DMS79 treated with DMSO at 0.1 percent for 48 hours (cell line): Measurements from ENCODE around the gene SH2D6.

Source experiments
- DNase-seq: peaks from one replicate; lab custom pipeline; 2025; lab: John Stamatoyannopoulos, UW

The SH2D6 gene

DNA sequence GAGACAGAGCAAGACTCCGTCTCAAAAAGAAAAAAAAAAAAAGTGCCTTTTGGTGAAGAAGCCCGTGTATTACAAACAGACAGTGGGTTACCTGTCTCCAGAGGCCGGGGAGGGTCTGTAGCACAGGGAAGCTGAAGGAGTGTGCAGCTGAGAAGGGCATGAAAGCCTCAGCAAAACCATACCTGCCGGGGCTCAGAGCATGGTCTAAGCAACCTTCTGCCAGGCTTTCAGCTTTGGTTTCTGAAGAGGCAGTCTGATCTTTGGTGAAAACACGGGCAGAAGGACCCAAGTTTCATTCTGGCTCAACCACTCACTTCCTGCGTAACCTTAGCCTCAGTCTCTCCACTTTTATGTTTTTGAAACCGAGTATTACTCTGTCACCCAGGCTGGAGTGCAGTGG lies 21.5 kb downstream of the SH2D6 start:
- no peak for DNase-seq

DNA sequence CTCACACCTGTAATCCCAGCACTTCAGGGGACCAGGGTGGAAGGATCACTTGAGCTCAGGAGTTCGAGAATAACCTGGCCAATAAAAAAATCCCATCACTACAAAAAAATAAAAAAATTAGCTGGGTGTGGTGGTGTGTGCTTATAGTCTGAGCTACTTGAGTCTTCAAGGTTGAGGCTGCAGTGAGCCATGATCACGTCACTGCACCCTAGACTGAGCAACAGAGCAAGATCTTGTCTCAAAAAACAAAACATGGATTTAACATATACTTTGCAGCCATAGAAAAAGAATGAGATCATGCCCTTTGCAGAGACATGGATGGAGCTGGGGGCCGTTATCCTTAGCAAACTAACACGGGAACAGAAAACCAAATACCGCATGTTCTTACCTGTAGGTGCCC lies 22.2 kb downstream of the SH2D6 start:
- DNase-seq = no peak

DNA sequence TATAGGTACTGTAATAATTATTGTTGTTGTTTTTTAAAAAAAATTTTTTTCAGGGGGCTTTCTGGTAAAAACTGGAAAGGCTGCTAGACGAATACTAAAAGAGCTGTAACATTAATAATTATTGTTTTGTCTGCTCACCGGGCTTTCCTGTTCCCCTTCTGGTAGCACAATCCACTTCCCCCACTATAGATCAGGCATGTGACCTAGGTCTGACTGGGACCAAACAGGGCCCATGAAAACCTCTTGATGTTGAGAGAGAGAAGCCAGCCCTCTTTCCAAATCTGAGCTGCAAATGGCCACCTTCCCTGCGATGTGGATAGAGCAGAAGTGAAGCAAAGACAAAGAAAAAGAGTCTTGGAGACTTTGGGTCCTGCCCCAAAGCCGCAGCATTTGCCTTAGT lies 23.4 kb downstream of the SH2D6 start:
- no peak for DNase-seq

DNA sequence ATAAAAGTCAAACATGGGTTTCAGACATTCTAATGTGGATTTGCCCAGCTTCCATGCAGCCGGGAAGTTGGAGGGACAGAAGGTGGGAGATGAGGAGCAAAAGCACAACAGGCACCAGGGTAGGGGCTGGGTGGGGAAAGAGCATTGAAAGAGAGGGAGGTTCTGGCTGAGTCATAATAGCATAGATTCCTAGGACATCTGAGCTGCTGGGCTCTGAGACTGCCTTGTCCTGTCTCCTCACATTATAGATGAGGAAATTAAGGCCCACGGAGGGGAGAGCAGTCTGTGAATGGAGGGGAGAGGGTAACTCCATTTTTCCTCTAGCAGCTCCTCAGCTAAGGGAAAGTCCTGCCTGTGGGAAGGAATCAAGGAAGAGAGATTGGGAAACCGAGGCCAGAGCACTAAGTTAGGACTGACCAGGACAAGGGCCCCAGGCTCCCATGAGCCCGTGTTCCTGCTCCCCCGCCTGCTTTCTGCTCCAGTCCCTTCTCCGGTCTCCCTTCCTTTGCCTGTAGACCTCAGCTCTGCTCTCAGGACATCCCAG lies 26.2 kb downstream of the SH2D6 start:
- no peak for DNase-seq

DNA sequence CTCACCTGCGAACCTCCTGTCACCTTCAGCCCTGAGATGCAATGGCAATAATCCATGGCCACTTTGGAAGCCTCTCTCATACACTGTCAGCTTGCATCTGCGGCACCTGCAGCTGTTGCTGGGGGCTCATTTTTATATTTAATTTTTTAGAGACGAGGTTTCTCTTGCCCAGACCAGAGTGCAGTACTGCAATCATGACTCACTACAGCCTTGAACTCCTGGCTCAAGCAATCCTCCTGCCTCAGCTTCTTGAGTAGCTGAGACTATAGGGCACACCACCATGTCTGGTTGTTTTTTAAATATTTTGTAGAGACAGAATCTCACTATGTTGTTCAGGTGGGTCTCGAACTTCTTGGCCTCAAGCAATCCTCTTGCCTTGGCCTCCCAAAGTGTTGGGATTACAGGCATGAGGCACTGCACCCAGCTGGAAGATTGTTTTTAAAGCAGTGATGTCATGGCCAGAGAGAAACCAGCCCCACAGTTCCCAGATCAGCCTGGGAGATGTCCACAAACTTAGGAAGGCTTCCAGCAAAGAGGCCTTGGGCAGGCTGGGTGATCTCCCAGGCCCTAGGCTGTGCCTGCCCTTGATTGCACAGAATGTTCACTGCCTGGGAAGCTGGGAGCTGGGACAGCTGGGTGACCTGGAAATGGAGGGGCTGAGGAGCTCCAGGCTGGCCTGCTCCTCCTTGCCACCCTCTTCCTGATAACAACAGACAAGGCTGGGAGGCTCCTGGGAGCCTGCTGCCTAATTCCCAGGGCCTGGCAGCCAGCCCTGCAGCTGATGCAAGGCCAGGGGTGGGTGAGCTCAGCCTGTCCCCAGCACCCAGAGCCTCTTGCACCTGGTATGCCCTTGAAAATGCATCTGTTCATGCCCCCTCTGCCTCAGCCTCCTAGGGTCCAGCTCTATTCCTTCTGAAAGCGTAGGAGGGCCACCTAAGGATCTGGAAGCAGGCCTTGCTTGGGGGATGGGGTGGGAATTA lies 27.1 kb downstream of the SH2D6 start:
- DNase-seq = peak; percentile 23

DNA sequence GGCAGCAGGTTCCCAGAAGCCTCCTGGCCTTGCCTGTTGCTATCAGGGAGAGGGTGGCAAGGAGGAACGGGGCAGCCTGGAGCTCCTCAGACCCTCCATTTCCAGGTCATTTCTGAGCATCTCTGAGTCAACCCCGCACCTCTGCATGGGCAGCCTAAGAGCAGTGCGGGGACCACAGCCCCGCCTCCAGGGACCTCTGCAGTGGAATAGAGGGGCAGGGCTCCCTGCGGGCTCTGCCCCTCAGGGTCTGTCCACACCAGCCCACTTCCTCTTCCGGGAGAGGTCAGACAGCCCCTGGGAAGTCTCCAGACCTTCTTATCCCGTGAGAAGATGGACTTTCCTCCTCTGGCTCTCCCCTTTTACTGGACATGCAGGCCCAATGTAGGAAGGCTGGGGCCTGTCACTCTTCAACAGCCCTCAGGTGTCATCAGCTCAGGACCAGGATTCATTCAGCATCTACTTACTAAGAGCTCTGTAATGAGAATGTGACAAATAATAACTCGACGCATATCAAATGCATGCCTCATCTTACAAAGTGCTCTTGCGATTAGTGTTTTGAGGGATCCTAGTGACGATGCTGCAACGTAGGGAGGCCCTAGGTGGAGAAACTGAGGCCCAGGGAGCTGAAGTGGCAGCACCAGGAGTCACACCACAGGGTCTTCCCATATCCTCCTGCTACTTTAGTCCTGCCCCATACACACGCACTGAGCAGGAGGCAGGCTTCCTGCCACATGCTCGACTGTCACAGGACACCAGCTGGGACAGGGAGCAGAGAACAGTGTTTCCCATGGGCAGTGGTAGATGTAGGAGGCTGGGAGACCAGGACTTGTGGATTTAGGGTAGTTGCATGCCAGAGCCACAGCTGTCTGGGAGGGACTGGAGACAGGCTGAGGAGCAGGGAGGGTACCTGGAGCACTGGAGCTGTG lies 28.0 kb downstream of the SH2D6 start:
- DNase-seq = no peak

DNA sequence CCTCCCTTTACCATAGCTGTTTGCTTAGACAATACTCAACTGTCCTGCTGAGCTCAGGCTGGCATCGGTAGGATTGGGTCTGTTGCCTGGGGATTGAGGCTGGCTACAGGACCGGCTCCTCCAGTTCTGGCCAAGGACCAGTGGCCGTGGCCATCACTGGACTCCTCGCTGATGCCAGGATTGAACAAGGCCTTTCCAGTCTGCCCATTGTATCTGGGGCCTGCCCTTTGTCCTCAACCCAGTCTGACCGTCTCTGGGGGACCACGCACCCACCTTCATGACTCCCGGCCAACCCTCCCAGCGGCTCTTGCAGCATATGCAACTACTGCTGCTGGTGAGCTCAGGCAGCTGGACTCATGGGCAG lies 28.7 kb downstream of the SH2D6 start:
- DNase-seq = no peak

DNA sequence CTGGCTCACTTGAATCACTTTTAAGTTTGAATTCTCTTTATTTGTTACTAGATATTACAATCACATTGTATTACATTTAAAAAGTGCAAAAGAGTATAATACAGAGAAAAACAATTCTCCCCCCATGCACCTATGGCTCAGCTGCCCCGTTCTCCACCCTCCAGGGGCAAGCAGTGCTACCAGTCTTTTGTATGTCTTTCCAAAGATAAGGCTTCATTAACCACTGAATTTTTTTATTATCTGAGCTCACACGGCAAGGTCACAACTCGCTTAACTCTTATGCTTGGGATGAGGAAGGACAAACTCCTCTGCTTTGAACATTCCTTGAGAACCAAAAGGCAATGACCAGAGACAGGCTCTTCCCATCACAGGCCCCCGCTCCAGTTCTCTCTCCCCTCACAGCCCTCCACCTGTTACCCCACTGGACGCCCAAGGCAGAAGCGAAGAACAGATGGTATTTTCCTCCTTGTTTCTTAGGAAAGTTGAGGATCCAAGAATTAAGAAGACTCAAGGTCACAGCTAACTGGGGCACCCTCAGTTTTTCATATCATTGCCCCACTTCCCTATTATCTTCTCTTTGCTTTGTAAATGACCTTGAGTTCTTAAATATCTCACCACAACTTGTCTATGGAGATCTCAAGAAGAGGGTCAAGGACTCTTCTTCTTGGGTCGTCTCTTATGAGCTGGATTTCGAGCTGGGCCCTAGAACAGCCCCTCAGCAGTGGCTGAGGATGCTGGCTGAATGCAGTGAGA lies 30.1 kb downstream of the SH2D6 start:
- DNase-seq = no peak

DNA sequence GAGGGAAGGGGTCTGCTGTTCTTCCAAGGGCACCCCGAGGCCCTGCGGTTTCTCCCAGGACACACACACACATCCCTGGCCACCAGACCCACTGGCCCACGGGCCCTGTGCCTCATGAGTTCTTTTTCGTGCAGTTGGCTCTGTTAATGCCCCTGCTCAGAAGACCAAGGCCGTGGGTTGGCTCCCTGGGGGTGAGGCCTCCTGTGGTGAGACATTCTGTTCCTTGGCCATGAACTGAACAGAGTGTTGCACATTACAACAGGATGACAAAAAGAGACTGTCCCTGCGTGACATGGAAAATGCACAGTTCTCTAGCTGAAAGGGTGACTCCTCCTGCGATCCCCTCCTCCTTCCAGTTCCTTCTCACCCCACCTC lies 30.7 kb downstream of the SH2D6 start:
- no peak for DNase-seq

DNA sequence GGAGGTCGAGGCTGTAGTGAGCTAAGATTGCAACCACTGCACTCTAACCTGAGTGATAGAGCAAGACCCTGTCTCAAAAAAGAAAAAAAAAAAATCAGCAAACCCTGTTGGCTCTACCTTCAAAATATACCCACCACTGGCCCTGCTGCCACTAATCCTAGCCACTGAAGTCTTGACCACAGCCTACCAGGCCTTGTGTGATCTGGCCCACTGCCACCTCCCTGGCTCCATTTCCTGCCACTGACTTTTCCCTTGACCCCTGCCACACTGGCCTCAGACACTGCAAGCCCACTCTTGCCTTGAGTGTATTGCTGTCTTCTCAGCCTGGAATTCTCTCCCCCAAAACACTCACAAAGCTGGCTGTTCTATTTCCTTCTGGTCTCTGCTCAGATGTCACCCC lies 33.7 kb downstream of the SH2D6 start:
- no peak for DNase-seq

DNA sequence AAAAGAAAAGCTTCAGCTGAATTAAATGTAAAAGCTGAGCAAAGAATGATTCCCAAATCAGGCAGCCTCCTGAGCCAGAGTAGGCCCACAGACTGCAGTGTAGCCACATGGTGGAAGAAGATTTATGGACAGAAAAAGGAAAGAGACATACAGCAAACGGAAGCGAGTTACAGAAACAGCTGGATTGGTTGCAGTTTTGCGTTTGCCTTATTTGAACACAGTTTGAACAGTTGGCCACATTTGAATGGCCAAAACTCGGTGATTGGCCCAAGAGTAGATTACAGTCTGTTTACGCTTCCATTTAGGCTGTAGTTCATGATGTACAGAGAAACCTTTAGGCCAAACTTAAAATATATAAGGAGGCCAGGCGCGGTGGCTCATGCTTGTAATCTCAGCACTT lies 35.1 kb downstream of the SH2D6 start:
- no peak for DNase-seq

DNA sequence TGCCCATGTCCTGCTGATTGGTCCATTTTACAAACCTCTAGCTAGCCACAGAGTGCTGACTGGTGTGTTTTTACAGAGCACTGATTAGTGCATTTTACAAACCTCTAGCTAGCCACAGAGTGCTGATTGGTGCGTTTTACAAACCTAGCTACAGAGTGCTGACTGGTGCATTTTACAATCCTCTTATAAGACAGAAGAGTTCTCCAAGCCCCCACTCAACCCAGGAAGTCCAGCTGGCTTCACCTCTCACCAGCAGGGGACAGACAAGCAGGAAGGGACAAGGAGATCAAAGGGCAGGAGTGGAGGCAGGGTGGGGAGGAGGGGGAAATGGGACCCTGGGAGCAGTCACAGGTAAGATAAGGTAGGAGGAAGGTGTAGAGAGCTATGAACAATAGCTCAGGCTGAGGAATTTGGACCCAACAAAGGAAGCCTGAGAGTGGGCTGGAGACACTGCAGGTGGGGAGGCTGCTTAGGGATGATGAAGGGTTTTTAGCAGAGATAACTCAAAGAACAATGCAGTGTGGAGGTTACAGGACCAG lies 37.1 kb downstream of the SH2D6 start:
- DNase-seq = no peak

DNA sequence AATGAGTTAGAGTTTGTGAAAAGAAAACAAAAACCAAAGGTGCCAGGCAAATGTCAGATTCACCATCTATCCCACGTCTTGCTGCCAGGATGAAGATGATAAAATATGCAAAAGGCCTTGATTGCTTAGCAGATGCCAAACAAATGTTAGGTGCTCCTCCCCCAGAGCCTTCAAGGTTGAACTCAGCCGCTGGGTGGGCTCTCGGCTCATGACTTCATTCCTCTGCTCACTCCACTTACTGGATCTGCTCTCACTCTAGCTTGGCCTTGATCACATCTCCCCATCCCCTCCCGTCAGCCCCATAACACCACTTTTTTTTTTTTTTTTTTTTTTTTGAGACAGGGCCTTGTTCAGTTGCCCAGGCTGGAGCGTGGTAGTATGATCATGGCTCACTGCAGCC lies 38.5 kb downstream of the SH2D6 start:
- no peak for DNase-seq

DNA sequence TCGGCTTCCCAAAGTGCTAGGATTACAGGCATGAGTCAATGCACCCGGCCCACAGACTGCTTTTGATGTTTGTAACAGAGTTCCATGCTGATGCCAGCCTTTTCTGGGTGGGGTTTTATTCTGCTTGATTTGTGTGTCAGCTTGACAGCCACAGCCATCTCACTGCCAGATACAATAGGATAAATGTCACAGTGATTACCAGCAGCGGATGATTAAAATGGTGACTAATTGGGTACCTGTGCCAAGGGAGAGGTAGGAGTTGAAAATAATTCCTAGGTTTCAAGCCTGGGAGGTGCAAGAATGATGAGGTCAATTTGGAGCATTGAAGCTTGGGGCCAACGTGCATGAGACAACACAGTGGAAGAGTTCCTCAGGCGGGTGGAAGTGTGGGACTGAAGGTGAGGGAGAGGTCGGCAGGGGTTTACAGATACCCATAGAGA lies 39.4 kb downstream of the SH2D6 start:
- no peak for DNase-seq

DNA sequence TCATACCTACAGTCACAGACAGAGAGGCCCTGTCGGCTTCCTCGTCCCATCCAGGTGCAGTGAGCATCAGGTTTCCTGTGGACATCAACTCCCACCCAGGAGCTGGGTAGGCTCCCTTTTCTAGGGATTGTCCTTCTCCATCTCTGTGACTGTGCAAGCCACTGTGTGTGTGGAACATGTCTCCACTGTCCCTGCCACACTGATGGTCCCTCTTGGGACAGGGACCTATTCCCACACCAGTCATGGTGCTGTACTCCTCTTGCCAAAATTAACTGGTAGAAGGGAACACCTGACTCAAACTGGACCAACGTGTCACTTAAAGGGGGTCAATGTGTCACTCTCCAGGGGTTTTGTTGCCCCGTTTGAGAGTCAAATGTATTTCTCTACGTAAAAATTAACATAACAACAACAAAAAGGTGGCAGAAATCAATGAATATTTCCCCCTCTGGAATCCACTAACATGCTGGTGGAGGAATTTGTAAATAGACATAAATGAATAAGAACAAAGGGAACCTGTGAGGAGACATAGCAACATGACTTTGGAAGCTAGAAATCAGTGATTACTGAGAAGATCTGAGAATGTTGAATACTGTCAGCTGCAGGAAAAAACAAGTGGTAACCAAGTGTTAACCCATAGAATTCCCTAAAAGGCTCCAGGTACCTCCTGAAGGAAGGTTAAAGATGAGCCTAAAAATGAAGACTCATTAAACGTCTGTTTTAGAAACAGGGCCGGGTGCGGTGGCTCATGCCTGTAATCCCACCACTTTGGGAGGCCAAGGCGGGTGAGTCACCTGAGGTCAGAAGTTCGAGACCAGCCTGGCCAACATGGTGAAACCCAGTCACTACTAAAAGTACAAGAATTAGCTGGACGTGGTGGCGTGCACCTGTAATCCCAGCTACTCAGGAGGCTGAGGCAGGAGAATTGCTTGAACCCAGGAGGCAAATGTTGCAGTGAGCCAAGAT lies 40.4 kb downstream of the SH2D6 start:
- no peak for DNase-seq

DNA sequence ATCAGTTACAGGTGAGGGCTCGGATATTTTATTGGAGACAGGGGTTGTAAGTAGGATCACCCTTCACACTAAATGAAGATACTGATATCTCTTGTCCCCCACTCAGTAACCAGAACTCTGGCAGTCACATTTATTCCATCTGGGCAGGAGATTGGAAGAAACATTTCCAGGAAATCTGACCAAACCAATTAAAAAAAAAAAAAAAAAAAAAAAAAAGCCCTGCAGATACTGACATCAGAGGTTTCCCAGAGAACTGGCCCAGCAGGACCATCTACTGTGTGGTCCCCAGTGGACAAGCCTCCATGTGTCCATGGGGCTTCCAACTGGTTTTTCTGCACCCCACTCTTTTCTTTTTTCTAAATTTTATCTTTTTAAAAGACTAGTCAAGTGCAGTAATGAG lies 41.3 kb downstream of the SH2D6 start:
- no peak for DNase-seq

DNA sequence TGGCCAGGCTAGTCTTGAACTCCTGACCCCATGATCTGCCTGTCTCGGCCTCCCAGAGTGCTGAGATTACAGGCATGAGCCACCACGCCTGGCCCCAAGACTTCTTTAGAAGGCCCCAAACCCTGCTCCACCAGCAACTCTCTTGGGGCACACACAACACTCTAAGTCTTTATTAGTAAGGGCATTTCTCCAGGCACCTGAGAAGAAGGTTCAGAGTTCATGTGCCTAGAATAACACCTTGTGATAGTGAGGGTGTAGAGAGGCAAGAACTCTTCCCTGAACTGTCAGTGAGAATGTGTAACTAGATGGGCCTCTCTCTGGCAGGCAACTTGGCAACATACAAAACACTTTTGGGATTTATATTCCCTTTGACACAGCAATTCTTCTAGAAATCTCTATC lies 43.8 kb downstream of the SH2D6 start:
- no peak for DNase-seq

DNA sequence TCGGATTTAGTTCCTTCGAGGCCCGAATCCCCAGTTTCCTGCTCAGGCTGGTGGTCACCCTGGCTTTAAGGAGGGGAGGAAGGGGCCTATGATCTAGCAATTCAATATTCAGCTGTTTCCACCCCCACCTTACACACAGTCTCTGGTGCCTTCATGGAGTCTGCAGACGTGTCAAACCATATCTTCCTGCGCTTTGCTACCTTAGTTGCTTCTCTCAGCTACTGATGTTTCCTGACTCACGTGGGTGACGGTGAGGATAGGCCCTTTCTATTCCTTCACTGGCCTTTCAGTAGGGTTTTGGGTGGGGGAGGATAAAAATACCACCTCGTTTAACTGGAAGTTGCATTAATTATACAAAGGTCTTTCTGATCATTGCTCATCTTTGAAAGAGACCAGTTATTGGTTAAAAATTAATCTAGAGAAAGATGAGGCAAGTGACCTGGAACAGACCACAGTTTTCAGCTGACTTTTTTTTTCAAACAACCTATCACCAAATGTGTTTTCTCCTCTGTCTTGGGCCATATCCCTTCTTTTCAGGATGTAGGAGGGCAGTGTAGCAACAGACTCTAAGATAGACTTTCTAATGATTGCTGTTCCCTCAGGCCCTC lies 49.7 kb downstream of the SH2D6 start:
- no peak for DNase-seq

DNA sequence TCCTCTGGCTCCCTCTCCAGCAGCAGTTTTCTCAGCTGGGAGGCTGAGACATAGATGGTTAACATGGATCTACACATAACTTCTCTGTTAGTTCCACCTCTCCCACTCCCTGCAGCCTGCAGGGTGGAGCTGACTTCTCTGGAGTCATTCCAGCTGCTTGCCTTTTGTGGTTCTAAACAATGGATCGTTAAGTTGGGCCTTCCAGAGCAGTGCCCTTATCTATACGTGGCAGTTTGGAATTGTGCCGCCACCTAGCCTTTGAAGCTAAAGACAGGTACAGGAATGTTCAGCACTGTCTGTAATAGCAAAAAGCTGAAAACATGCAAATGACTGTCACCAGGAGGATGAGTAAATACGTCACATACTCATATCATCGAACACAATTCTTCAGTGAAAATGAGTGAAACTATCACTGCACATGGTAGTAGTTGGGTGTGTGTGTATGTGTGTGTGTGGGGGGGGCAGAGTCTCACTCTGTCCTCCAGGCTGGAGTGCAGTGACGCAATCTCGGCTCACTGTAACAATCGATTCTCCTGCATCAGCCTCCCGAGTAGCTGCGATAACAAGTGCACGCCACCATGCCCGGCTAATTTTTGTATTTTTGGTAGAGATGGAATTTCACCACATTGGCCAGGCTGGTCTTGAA lies 50.3 kb downstream of the SH2D6 start:
- DNase-seq = peak; percentile 10
